DOHH2 (cell line): Measurements from ENCODE around the gene TCTN1.
"Not testable (repeated sequence)": the region's sequence is repeated elsewhere in the genome, so short reads cannot be mapped to it uniquely, and the experiment has no call there.

Source experiments
- CTCF ChIP-seq: fragments of 200-600 bp; sonication (generic); IDR thresholded peaks from one replicate; pipeline ENCODE4 v1.5.1; 2014; ENCODE audit warnings: antibody characterized with exemption, mild to moderate bottlenecking, low read depth, low read length; ENCODE audit not compliant: poor library complexity, severe bottlenecking
- EZH2phosphoT487 ChIP-seq: fragments of 200-600 bp; sonication (generic); IDR thresholded peaks from 2 replicates; pipeline ENCODE4 v1.6.1; 2017; ENCODE audit warnings: borderline replicate concordance, mild to moderate bottlenecking, antibody characterized with exemption, low read length, moderate library complexity, mixed read lengths

GRCh38 chr12:110569838-110570237 is 44.1 kb upstream of the TCTN1 start:
- not testable (repeated sequence) for TF ChIP-seq CTCF, EZH2phosphoT487
